Urothelium cell line (cell line): ENCODE measurements around the gene PCDHB14.

Experiments used
- DNase-seq: peaks from one replicate; pipeline ENCODE4 v3.0.0; 2011; ENCODE audit warnings: low spot score, mixed read lengths
- FAIRE-seq: peaks from 2 replicates; lab custom pipeline; 2011; peaks lifted over from hg19 to GRCh38; lab: Jason Lieb, UNC

PCDHB14 gene

DNA sequence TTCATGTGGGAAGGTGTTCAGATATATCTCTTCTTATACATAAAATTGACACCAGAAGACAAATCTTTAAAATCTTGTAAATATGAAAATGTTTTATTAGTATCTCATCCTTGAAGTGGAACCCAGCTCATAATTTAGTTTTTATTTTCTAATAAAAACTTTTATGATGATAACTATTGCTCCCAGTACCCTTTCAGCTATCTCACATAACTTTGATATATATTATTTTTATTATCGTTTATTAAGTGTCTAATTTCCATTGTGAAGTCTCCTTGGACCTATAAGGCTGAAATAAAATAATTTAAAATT lies 38.0 kb downstream of the PCDHB14 start:
- FAIRE-seq (no peak), DNase-seq (no peak)

DNA sequence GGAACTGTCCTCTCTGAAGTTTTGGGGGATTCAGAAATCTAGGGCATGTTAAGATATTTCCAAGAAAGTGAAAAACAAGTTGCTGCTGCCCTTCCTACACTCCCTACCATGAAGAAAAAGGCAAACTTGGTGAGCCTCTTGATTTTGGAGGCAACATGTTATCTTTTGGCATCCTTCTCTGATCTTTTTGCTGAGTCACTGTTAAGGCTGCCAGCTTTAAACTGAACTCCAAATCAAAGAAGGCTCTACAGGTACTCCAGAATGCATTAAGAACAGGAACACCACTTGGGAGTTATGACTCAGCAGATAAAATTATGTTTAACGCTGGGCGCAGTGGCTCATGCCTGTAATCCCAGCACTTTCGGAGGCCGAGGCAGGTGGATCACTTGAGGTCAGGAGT lies 46.1 kb downstream of the PCDHB14 start:
- no peak for DNase-seq
- FAIRE-seq, result no peak

DNA sequence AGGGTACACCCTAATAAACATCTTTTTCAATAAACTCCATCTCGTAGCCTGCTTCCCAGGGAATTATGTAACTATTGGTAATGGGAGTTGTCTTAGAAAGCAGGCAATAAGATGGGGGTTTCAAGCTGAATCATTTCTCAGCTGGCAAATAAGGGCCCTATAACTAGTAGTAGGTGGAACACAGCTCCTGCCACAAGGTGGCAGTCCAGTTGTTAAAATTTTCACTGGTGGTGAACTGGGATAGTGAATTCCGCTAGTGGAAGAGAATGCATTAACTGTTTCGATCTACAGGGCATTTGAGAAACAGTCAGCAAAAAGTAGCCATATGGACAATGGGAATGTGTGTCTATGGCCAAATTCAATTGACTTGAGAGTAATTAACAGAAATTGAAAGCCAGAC lies 49.8 kb downstream of the PCDHB14 start:
- DNase-seq, result no peak
- FAIRE-seq, result no peak
